Endometrial microvascular endothelial cells (primary cell): ENCODE measurements around the gene ABCC4. TPM values are rescaled to one million over a fixed set of nuclear protein-coding genes. Genes with fewer than 3 reads are reported as not detected.

Experiments
- in situ Hi-C: cut with HindIII; loops from 2 replicates; pipeline ENCODE4 v1.10.0; 2017; ENCODE audit warnings: low sequenced_read_pairs, low pct_unique_long_range_greater_than_20kb; ENCODE audit errors: inconsistent ontology term
- total RNA-seq: library from RNA; depleted of rRNA; stranded (reverse); fragments of >200 nt; gene quantifications from one replicate; pipeline ENCODE4 v1.2.3, GENCODE V29; 2015; ENCODE audit errors: inconsistent ontology term

ABCC4 gene
- total RNA-seq, 1 donor from 2014 or later: 27.6 TPM

DNA sequence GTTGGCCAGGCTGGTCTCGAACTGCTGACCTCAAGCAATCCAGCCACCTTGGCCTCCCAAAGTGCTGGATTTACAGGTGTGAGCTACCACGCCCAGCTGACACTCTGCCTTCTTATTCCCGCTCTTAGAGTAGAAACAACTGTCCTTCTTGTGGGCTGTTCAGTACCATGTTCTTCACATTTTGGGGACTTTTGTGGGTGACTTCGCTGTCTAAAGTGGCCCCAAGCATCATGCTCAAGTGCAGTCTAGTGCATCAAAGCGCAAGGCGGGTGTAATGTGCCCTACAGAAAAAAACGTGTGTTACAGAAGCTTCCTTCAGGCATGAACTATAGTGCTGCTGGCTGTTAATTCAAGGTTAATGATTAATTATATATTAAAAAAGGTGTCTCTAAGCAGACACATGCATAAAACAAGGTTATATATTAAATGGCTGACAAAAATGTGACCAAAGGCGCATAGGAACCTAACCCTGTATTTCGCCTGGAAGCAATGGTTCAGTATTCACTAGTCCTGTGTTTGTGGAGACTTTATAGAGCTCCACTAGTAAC is 38.3 kb downstream of the ABCC4 start:
- in situ Hi-C loops: no loop called here

DNA sequence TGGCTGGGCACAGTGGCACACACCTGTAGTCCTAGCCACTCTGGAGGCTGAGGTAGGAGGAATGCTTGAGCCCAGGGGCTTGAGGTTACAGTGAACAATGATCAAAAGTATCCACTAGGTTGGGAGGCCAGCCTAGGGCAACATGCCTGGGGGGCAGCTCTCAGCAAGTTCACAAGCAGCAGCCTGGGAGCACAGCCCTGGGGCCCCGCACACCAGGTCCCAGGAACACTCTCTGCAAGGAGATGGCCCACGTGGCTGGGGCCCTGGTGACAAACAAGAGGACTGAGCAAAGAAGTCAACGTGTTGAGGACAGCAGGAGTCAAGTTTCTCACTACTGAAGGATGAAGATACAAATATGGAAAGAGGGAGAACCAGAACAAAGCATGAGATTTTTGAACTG is 39.3 kb downstream of the ABCC4 start:
- in situ Hi-C loops: no loop called here

DNA sequence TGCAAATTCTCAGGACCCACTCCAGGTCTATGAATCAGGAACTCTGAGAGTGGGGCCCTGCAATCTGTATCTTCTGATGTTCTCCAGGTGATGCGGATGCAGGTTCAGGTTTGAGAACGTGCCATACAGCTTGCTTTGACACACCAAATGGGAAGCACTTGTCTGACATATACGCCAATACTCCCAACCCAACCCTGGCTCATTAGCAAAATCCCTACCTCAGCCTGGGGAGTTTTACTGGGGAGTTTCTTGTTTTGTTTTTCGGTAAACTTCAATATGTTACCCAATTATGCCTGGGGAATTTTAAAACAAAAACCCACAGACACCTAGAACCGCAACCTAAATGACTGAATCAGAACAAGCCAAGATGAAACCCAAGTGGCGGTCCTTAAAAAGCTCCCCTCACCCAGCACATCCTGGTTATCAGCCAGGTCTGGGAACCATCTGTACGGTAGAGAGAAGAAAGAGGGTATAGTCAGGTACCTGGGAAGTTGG is 41.2 kb downstream of the ABCC4 start:
- in situ Hi-C loops: no loop called here

DNA sequence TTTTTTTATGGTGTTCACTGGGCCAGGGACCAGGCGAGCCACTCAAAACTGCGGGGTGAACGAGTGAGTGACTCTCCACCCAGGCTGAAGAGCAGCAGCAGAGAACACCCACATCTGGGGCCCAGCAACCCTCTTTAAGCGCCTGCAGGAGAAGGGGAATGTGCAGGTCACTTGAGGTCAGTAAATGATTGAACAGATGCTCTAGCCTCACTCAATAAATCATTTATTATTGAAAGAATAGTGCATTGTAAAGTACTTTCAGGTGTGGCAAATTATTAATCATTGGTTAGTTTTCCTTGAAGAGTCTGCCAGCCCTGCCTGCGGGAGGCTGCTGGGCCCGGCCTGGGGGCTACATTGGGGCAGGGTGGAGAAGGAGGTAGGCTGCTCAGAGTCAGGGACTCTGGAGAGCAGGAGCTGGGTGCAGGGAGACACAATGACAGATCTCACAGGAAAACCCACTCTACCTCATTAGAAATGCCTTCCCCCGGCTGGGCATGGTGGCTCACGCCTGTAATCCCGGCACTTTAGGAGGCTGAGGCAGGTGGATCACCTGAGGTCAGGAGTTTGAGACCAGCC is 42.5 kb downstream of the ABCC4 start:
- in situ Hi-C loops: no loop called here

DNA sequence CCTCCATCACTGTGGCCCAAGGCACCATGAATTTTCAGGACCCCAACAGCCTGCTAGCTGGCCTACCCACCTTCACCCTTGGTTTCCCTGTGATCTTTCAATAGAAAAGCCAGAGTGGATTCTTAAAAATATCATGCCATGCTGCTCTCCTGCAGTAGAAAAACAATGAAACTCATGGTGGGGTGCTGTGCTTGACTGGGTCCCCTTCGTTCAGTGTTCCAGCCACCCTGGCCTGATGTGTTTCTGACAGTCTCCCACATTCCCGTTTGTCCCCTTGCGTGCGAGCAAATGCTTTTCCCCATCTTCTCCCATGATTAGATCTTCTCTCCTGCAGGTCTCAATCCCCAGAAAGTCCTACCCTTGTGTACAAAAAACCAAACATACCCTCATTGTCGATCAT is 43.2 kb downstream of the ABCC4 start:
- in situ Hi-C loops: no loop called here

DNA sequence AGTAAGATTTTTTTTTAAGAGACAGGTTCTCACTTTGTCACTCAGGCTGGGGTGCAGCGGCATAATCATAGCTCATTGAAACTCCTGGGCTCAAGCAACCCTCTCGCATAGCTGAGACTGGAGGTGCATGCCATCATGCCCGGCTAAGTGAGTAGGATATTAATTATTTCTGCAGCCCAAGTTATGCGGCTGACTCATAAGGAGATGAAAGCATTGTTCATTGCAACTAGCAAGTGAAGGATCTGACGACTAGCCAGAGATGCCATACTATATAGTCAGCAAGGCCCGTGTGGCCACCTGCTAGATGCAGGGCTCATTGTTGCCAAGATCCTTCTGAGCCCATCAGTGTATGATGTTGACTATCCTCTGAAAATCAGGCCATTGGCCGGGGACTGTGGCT is 45.2 kb downstream of the ABCC4 start:
- in situ Hi-C loops: no loop called here

DNA sequence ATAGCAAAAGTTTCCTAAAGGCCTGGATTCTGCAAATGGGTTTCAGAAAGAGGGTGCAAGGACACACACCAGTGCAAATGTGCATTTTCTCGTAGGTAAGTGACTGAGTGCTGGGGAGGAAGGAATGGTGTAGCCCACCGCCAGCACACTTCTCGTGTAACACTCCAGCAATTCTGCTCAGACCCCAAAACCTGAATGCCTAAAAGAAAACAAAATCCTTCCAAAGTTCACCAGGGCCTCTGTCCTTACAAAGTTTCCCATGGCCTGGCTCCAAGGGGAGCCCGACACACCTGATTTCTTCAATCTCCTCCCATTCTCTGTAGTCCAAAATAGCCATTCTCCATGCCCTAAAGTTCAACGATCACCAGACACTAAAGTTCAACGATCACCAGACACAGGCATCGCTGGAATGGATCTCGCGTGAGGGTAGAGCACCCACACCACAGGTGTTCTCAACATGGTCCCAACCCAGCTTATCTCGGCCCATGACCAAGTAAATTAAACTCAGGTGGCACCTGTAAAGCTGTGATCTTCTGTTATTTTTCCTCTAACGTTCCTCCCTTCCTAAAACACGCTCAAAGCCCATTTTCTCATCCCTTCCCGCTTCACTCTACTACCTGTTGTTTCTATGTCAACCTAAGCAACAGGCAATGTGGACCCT is 46.0 kb downstream of the ABCC4 start:
- in situ Hi-C loops: no loop called here

DNA sequence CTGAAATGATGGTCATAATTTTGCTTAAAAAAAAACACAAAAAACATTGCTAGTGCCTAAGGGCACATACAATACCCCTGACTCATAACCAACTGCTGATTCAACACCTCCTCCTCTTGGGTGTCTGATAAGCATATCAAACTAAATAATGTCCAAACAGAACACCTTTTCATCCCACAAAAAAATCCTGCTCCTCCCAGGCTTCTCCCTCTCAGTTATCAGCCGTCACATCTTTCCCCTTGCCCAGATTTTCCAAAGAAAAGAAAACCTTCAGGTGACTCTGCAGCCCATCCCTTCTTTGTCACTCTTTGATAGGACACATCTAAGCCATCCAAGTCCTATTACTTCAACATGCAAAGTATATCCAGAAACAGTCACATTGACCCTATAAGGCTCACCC is 46.9 kb downstream of the ABCC4 start:
- in situ Hi-C loops: no loop called here

DNA sequence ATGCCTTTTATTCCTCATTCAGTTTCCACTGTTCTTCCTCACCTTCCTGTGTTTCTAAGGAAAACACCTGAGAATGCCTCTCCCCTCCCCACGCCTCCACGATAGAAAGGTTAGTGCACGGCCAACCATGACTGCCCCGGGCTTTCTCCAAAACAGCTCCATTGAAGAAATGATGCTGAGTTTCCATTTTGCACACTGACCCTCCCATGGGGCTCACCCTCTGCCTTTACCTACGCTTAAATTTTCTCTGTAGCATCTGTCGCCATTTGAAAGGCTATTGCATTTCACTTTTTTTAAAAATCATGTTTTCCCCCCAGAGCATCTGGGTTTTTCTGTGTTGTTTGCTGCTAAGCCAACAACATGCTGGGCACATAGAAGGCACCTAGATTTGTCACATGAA is 48.2 kb downstream of the ABCC4 start:
- in situ Hi-C loops: no loop called here

DNA sequence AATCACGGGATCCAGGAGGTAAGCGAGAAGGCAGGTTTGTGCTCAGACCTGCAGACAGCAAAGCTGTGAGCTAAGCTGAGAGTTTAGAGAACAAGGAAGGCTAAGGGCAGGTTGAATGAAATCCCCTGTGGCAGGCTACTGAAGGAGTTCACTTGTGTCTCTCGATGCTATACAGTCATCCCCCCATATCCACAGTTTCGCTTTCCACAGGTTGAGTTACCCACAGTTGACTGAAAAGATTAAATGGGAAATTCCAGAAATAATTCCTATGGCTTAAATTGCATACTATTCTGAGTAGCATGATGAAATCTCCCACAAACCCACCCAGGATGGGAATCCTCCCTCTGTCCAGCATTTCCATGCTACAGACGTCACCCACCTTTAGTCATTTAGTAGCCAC is 49.6 kb downstream of the ABCC4 start:
- in situ Hi-C loops: no loop called here

DNA sequence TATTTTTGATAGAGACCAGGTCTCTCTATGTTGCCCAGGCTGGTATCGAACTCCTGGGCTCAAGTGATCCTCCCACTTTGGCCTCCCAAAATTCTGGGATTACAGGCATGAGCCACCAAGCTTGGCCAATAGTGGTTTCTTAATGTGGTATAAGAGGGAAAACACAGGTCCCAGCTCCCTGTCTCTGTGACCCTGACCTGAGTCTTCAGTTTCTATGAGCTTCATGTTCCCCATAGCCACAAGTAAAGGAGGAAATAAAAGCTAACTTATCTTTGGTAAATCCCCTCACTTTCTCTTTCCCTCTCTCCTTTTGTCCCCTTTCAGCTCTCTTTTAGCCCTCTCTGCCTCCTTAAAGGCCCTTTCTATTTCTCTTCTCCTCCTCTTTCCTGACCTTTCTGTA is 50.3 kb downstream of the ABCC4 start:
- in situ Hi-C loops: no loop called here

DNA sequence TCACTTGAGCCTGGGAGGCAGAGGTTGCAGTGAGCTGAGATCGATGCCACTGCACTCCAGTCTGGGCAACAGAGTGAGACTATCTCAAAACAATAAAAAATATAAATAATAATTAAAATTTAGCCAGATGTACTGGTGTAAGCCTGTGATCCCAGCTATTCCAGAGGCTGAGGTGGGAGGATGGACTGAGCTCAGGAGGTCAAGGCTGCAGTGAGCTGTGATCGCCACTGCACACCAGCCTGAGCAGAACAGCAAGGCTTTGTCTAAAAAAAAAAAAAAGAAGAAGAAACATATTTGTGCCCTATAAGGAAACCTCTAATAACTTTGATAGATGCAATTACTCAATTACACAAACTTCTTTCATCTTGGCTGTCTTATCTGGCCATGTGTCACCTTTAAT is 52.3 kb downstream of the ABCC4 start:
- in situ Hi-C loops: no loop called here

DNA sequence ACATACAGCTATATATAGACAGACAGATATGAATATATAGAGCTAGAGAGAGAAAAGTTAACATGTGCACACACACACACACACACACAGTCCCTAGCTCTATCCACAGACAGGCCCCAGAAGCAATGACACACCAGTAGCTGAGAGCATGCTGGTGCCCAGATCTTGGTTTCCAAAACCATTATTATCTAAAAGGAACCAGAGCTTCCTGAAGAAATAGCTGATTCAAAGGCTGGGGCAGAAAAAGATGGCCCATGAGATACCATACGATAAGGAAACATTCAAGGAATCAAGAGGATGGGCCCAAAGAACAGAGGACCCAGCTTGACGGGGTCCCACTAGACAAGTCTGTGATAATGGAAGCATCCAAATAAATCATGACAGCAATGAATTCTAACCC is 53.4 kb downstream of the ABCC4 start:
- in situ Hi-C loops: no loop called here

DNA sequence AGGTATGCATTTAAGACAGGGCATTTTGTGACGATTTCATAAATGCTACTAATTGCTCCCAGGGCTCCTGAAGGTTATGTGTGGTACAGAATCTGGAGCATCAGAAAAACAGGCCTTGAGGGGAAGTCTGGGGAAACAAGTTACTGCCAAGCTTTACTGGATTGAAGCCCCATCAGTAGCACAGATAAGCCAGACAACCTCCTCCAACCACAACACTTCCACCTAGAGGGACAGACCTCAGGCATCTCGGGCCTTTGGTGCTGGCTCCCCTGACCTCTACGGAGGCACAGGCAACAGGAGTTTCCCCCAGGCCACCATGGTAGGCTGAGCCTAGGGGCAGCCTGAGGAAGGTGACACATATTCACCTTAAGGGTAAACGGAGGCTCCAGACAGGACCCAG is 54.1 kb downstream of the ABCC4 start:
- in situ Hi-C loops: no loop called here

DNA sequence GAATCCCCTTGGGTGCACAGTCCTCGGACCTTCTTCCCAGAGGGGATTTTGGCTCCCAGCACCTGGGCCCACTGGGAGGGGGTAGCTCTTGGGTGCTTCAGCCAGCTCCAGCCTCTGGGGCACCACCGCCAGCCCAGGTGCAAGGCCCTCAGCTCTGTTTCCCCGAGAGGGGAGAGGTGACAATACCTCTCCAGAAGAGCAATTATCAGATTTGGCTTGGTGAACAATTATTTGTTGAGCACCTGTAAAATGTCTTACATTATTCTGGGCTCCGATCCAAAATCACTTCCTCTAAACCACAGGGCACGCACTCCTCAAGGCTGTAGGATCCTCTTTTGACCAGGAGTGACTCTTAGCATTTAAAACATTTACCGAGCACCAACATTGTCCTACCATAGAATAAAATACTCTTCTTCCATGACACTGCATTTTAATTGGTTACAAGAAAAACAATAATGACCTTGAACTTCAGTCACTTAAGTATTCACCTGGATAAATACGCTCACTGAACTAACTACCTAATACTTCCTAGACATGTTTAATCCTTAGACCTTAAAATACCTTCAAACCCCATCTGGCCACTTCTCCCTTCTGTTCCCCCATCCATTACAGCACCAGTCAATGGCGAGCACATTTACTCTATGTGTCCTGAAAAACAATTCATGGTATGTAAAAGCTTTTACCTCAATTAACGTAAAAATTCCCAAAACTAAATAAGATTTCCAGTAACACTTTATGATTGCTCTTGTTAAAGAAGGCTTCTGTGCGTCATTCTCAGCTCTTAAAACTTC is 54.8 kb downstream of the ABCC4 start:
- in situ Hi-C loops: no loop called here

DNA sequence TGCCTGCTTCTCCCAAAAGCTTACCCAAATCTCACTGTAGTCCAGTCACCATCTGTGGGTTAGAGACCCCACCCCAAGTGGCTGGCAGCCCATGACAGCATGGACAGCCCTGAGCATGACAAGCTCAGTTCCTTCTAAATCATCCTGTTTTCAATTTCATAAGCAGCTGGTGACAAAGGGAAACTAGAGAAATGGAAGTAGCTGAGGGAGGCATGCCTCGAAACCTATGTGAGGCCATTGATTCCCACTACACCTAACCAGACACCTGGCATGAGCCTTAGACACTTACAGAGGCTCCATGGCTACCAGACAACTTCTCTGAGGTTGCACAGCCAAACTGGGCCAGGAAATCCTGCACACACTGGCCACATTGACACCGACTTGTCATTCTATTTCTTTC is 56.2 kb downstream of the ABCC4 start:
- in situ Hi-C loops: no loop called here

DNA sequence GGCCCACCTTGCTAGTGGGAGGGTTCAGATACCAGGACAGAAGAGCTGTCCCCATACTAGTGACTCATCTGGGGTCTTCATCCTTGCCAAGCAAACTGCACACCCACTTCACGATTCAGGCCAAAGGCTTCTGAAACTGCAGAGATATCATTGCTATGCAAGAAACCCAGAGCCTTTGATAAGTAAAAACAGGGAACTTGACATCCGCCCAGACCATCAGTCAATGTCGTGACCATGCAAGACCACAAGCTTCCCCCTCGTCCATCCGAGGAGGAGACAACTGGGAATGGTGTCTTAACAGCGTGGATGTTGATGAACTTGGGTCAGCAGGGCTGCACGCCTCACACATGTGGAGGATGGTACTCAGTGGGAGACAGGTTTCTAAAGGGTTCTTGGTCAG is 58.0 kb downstream of the ABCC4 start:
- in situ Hi-C loops: no loop called here

DNA sequence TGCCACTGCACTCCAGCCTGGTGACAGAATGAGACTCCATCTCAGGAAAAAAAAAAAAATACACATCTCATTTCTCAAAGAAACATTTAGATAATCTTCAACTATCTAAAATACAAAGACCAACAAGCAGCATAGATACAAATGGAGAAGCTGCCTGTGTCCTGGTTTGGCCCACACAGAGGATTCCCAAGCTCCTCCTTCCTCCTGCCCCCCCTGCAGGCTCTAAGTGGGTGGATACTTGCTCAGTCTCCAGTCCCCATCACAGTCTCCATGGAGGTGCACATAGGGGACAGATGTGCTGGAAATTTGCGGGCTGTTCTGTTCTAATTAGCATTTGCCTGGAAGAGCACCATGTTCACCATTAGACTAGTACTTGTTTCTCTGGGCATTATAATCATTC is 59.9 kb downstream of the ABCC4 start:
- in situ Hi-C loops: no loop called here

DNA sequence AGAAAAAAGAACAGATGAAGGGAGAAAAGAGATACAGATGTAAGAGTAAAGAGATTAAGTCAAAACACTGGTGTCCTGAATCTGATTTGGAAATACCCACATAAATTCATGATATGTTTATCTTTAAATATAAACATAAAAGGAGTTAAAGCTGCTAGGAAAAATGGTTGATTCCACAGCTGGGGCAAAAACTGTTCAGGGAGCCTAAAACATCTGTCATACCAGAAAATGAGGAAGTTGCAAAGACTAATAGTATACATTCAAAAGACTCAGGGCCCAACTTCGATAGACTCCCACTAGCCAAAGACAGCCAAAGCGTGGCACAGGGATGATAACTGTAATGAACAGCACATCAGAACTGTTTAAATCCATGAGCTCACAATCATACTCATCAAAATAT is 62.0 kb downstream of the ABCC4 start:
- in situ Hi-C loops: no loop called here

DNA sequence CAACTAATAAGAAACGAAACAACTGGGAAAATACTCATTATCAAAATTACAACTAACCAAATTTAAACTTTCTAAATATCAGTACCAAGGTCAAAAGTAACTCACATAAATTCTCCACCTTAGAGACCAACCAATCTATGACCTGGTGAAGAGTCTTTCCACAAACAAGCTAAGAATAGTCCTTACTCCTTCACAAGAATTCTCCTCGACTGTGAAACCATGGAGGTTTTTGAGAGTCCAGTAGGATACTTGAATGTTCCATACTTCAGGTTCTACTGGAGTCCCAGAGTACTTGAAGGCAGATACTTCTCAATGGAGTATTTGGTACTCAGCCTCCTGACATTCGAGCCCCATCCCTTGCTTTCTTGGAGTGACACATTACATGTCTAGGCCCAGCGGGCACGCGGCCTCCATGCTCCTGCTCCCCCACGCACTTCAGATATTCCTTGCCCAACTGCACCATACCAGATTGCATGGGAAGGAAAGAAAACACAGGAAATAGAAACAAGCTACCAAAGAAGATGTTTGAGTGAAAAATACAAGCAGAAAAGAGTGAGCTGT is 63.9 kb downstream of the ABCC4 start:
- in situ Hi-C loops: no loop called here
